AML-193 (cell line): ENCODE results near the gene PPHLN1.

ENCODE experiments used
- DNase-seq, 2 experiments: peaks; one replicate each; lab custom pipeline; 2025; lab: John Stamatoyannopoulos, UW

PPHLN1 gene, protein sequence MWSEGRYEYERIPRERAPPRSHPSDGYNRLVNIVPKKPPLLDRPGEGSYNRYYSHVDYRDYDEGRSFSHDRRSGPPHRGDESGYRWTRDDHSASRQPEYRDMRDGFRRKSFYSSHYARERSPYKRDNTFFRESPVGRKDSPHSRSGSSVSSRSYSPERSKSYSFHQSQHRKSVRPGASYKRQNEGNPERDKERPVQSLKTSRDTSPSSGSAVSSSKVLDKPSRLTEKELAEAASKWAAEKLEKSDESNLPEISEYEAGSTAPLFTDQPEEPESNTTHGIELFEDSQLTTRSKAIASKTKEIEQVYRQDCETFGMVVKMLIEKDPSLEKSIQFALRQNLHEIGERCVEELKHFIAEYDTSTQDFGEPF

GRCh38 chr12:42325653-42326474 is at the start of gene PPHLN1, which contains the start of gene ZCRB1:
TSS of gene PPHLN1 (plus strand) at chr12:42326167. CDS start at chr12:42335903, 9,736 bp downstream.
TSS of gene ZCRB1 (minus strand) at chr12:42326094. CDS start at chr12:42324102, 1,992 bp downstream.
- peak; percentile 76 to 77 for DNase-seq

DNA sequence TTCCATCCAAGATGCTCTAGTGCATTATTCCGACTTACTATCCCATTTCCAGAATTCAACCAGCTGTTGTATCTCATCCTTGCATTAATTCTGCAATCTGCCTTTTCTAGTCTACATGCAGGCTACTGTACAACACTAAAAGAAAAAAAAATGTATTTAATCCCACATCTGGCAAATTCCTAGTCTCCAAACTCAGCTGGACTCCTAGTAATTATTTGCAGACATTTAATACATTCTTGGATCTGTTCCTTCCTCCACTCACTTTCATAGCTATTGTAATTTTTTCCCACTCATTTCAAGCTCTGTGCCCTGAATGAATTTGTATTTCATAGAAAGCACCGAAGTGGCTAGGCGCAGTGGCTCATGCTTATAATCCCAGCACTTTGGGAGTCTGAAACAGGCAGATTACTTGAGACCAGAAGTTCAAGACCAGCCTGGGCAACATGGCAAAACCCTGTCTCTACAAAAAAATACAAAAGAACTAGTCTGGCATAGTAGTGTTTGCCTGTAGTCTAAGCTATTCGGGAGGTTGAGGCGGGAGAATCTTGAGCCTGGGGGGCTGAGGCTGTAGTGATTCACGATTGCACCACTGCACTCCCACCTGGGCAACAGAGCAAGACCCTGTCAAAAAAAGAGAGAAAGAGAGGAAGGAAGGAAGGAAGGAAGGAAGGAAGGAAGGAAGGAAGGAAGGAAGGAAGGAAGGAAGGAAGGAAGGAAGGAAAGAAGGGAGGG is 48.4 kb upstream of the PPHLN1 start:
- no peak for DNase-seq

GRCh38 chr12:42278128-42278510 is 47.8 kb upstream of the PPHLN1 start:
- no peak for DNase-seq

DNA sequence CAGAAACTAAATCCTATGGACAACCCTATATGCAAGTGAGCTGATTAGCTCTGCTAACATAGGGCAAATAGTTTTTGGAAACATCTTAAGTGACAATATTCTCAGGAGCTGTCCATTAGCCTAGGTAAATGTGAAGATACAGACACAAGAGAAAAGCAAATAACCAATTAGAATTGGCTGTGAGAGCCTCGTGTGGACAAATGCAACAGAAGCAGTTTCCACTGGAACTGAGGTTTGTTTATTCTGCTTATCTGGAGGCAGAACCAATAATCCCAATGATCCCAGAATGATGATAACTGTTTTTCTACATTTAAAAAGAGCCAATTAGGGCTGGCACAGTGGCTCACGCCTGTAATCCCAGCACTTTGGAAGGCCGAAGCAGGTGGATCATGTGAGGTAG is 44.7 kb upstream of the PPHLN1 start:
- no peak for DNase-seq

- DNase-seq: no peak
Observed at GRCh38 chr12:42281844-42282243, 44.1 kb upstream of the PPHLN1 start.

DNA sequence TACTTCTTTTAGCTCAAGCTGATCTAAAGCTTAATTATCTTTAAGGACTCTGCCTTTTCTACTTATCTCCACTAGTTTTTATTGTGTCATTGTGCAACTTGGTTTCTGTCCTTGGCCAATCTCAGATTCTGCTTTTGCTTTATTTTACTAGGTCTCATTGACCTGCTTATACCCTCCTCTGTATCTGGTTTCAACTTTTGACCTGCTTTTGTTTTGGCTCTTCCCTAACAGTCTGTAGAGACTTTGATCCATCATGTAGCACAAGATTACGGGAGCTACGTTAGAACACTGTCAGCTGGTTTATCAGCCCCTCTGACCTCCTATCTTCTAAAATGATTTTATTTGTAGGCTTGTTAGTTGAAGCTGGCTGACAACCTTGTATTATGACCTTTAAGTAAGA is 43.7 kb upstream of the PPHLN1 start:
- no peak for DNase-seq

DNA sequence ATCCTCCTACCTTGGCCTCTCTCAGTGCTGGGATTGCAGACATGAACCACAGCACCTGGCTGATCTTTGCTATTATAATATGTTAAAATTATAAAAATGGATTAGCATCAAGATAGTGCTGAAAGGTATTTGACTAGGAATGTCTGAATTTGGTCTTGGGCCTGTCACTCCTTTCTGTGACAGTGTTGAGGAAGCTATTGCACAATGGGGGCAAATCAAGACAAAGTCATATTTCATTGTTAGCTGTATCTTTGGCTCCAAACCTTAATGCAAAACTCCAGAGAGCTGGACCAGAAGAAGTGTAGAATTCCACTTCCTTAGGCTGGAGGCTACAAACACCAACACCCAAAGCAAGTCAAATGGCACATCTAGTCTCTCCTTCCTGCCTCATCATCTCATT is 42.2 kb upstream of the PPHLN1 start:
- DNase-seq: peak; percentile 24 to 29

DNA sequence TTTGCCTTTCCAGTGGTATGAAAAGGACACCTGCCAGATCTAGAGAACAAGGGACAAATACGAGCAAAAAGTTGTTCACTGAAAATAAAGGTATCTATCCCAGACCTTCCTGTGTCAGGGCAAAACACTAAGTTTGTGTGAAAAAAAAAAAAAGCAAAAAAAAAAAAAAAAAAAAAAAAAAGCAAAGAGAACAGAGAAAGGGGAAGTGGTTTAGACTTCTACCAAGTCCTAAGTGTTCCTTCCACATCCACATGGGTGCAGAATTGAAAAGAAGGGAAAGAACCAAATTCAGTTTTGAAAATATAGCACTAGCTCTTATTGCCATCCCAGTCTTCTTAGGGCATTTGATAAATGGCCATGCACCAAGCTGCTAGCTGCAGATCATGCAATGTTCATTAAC is 41.8 kb upstream of the PPHLN1 start:
- peak; percentile 30 to 55 for DNase-seq

DNA sequence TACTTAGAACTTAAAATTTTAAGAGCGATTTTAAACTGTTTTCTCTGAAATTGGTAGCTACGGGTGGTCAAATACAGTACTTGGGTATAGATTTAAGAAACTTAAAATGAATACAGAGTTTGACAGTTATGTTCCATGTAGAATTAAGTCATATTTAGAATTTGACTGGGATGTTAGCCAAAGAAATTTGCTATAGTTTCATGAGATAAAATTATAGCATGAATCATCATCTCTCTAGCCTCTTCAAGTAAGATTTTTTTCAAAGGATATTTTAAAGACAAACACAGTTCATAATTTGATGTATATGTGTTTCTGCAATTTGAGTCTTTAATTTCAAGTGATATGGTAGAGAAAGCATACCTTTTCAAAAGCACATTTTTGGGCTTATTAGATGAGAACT is 41.1 kb upstream of the PPHLN1 start:
- no peak for DNase-seq

DNA sequence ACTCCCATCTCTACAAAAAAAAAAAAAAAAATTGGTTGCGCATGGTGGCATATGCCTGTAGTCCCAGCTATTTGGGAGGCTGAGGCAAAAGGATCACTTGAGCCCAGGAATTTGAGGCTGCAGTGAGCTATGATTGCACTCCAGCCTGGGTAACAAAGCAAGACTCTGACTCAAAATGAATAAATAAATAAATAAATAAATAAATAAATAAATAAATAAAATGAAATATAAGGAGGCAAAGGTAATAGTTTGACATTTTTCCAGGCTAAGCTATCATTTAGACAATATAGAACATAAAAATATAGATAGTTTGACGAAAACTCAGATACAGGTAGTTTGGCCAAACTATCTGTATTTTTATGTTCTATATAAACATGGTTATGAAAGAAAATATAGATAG is 40.5 kb upstream of the PPHLN1 start:
- DNase-seq: no peak

- DNase-seq: no peak
Observed at GRCh38 chr12:42286741-42287140, 39.2 kb upstream of the PPHLN1 start.

GRCh38 chr12:42288544-42288943 is 37.4 kb upstream of the PPHLN1 start:
- no peak for DNase-seq

DNA sequence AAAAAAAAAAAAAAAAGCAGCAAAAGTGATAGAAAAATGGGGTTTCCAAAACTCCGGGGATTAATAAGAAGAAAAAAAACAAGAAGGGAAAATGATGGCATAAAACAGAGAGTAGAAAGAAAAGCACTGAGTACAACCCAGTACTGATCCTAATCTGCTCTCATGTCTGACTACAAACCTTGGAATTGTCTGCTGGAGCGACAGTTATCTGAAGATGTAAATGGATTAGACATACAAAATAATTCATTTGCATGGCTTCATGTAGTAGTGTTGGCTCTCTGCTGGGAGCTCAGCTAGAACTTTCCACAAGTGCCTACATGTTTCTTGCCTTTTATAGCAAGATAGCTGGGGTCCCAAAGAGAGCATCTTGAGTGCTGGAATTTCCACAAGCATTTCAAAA is 34.3 kb upstream of the PPHLN1 start:
- DNase-seq: no peak

- DNase-seq: peak in 1 of 2 experiments; percentile 35
Observed at GRCh38 chr12:42296503-42297109, 29.4 kb upstream of the PPHLN1 start.

DNA sequence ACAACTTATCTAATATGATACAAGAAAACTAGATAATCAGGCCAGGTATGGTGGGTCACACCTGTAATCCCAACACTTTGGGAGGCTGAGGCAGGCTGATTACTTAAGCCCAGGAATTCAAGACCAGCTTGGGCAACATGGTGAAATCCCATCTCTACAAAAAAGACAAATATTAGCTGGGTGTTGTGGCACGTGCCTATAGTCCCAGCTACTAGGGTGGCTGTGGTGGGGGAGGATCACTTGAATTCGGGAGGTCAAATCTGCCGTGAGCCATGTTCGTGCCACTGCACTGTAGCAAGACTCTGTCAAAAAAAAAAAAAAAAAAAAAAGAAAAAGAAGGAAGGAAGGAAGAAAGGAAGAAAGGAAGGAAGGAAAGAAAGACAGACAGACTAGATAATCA is 27.1 kb upstream of the PPHLN1 start:
- DNase-seq: no peak

GRCh38 chr12:42299392-42300308 is 26.3 kb upstream of the PPHLN1 start:
- no peak for DNase-seq

- DNase-seq: no peak
Observed at GRCh38 chr12:42306297-42306696, 19.7 kb upstream of the PPHLN1 start.

DNA sequence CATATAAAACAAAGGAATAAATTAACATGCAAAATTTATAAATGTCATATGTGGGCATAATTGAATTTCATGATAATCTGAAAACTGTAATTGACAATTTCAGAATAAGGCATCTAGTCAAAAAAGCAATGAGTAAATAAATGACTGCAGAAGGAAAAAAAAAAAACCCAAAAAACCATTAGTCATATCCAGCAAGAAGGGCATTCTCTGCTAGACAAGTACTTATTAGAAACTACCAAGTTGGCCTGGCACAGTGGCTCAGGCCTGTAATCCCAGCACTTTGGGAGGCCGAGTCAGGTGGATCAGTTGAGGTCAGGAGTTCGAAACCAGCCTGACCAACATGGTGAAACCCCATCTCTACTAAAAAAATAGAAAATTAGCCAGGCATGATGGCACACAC is 17.6 kb upstream of the PPHLN1 start:
- DNase-seq: no peak

- no peak for DNase-seq
Observed at GRCh38 chr12:42309996-42310395, 16.0 kb upstream of the PPHLN1 start.

GRCh38 chr12:42315108-42315507 is 10.9 kb upstream of the PPHLN1 start:
- no peak for DNase-seq

- no peak for DNase-seq
Observed at GRCh38 chr12:42320796-42321195, 5.2 kb upstream of the PPHLN1 start.
